Fibroblast of the aortic adventitia (primary cell): ENCODE results near the gene GABPB1. TPM values are rescaled to one million over a fixed set of nuclear protein-coding genes. Genes with fewer than 3 reads are reported as not detected.

ENCODE experiments used
- DNase-seq: peaks from one replicate; pipeline ENCODE4 v3.0.0-alpha.2; 2010; ENCODE audit warnings: low read depth
- H3K4me3 ChIP-seq: 2 replicates; pipeline ENCODE4 v1.5.1; 2011; ENCODE audit warnings: low read depth, mild to moderate bottlenecking, control low read depth, low read length, moderate library complexity
- total RNA-seq: library from RNA; depleted of rRNA; stranded (reverse); fragments of >200 nt; gene quantifications from 2 replicates; pipeline ENCODE4 v1.2.3, GENCODE V29; 2012; ENCODE audit warnings: low replicate concordance
- TF ChIP-seq, protein P1 (sequence below): IDR thresholded peaks from 2 replicates; pipeline ENCODE4 v1.5.1; 2011; ENCODE audit warnings: mild to moderate bottlenecking, low read length, control low read depth, inconsistent platforms; ENCODE audit not compliant: insufficient read depth

GABPB1 gene
- total RNA-seq, 1 donor = 31.9 TPM

- DNase-seq = no peak
- H3K4me3 ChIP-seq = no peak overlapping the region
- TF ChIP-seq, protein P1, sequence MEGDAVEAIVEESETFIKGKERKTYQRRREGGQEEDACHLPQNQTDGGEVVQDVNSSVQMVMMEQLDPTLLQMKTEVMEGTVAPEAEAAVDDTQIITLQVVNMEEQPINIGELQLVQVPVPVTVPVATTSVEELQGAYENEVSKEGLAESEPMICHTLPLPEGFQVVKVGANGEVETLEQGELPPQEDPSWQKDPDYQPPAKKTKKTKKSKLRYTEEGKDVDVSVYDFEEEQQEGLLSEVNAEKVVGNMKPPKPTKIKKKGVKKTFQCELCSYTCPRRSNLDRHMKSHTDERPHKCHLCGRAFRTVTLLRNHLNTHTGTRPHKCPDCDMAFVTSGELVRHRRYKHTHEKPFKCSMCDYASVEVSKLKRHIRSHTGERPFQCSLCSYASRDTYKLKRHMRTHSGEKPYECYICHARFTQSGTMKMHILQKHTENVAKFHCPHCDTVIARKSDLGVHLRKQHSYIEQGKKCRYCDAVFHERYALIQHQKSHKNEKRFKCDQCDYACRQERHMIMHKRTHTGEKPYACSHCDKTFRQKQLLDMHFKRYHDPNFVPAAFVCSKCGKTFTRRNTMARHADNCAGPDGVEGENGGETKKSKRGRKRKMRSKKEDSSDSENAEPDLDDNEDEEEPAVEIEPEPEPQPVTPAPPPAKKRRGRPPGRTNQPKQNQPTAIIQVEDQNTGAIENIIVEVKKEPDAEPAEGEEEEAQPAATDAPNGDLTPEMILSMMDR = no peak
These were observed 11.0 kb downstream of the GABPB1 start for GRCh38 chr15:50344006-50344464.

DNA sequence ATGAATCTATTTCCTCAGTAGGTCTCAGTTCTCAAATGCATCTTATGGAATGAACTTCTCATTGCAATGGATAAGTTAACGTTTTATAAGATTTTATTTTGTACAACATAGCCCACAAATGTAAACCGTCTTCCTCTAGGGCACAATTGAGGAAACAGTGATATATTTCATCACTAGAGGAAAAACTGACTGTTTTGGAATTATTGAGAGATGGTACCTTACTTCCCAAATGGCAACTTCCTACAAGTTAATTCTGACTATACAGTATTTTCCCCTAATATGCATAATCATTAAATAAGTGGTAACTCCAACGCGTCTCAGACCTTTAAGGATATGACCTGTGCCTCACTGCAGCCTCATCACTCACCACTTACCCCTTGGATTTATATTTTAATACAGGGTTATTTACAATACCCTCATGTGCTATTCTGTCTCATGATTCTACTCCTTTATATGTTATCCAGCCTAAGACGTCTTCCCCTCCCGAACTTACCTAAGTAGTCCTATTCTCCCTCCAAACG is 13.3 kb downstream of the GABPB1 start:
- DNase-seq = no peak
- H3K4me3 ChIP-seq = no peak overlapping the region
- TF ChIP-seq, protein P1 = no peak

DNA sequence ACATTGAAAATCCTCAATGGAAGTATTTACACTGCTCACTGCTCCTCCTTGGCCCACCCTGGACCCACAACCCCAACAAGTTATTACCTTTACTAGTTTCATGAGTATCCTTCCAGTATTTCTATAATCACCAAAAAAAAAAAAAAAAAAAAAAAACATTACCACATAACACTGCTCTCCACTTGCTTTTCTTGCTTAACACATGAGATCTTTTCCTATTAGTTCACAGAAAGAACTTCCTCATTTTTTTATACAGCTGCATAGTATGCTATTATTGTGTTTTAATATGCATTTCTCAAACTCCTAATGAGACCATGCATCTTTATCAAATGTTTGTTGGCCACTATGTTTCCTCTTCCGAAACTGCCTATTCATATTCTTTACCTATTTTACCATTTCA is 14.6 kb downstream of the GABPB1 start:
- H3K4me3 ChIP-seq = no peak overlapping the region
- DNase-seq = no peak

DNA sequence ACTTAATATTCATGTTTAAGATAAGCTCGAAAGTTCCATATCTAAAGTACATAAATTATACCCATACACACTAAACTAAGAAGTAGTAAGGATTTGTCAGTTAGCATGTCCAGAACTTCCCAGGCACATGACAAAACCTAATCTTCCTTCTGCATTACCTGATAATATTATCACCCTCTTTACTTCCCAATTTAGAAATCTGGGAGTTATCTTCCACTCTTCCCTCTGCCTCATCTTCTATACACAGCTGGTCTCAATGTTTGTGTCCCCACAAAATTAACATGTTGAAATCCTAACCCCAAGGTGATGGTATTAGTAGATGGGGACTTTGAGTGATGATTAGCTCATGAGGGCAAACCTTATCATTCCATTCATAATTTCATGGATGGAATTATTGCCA is 15.3 kb downstream of the GABPB1 start:
- DNase-seq = no peak
- TF ChIP-seq, protein P1 = no peak
- H3K4me3 ChIP-seq = no peak overlapping the region

More for the DNA sequence above, 14.6 kb downstream of the GABPB1 start:
- TF ChIP-seq, protein P1 = no peak

DNA sequence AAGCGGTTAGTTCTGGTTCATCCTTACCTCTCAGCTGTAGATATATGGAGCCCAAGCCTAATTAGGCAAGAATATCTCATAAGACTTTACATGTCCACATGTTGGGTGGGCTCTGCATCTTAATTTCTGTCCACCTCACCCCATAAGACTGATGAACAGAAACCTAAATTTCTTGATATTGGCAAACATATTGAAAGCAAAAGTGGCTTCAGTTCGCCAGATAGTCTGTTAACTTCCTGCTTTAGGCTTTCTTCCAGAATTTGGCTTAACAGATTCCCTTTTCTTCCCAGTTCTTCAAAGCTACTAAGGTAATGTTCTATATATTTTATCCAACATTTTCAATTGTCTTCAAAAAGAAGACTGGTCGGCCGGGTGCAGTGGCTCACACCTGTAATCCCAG is 19.7 kb downstream of the GABPB1 start:
- no peak for DNase-seq
- no peak overlapping the region for H3K4me3 ChIP-seq
- TF ChIP-seq, protein P1 = no peak

DNA sequence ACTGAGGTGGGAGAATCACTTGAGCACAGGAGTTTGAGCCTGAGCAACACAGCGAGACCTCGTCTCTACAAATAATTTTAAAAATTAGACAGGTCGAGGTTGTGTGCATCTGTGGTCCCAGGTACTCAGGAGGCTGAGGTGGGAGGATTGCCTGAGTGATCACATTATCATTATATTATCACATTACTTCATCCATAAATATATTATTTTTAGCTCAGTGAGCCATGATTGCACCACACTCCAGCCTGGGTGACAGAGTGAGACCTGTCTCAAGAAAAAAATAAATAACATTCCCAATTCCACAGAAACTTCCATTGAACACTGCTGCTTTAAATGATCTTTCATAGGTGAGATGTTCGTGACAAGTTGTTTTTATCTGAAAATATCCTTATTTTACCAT is 21.8 kb downstream of the GABPB1 start:
- TF ChIP-seq, protein P1 = no peak
- no peak overlapping the region for H3K4me3 ChIP-seq
- no peak for DNase-seq

DNA sequence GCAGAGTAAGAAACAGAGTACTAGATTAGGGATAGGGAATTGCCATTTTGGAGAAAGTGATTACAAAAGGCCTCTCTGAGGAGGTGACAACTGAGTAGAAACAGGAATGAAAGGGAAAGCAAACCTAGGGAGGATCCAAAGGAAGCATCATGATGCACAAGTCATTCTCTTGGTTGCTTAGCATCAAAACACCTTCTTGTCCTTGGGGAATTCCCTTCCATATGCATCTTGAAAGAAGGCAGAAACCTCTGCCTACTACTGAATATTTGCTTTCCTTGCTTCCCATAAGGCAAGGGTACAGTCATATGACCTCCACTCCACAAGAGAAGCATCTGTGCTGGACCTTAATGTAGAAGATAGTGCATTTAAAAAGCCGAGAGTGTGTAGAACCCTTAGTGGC is 24.1 kb downstream of the GABPB1 start:
- H3K4me3 ChIP-seq = no peak overlapping the region
- no peak for DNase-seq
- TF ChIP-seq, protein P1 = no peak
